Liver (tissue), 9 donors: ENCODE results near the gene RAB9B. TPM values are rescaled to one million over a fixed set of nuclear protein-coding genes. Genes with fewer than 3 reads are reported as not detected.

Source experiments
- DNase-seq: peaks from one replicate; pipeline ENCODE4 v3.0.0-alpha.2; 2017; ENCODE audit warnings: low spot score
- H3K27ac ChIP-seq, 2 donors: one replicate each; pipeline ENCODE4 v1.7.0; 2013; ENCODE audit warnings: inconsistent platforms in 2 of 2, low read length in 2 of 2, control low read depth in 1 of 2, low read depth in 1 of 2, mild to moderate bottlenecking in 1 of 2
- H3K27me3 ChIP-seq, 4 donors: one replicate each; pipeline versions ENCODE4 v1.6.1 to v1.7.0; 2013; ENCODE audit warnings: low read length in 3 of 4, inconsistent platforms in 1 of 4, mild to moderate bottlenecking in 1 of 4, moderate library complexity in 1 of 4; ENCODE audit not compliant: control insufficient read depth in 4 of 4, insufficient read depth in 4 of 4
- H3K36me3 ChIP-seq, 4 donors: one replicate each; pipeline versions ENCODE4 v1.6.1 to v1.7.0; 2013; ENCODE audit warnings: low read length in 3 of 4, mild to moderate bottlenecking in 3 of 4, low read depth in 1 of 4, moderate library complexity in 1 of 4; ENCODE audit not compliant: control insufficient read depth in 4 of 4, insufficient read depth in 3 of 4
- H3K4me1 ChIP-seq, 4 donors: one replicate each; pipeline versions ENCODE4 v1.6.1 to v1.7.0; 2013; ENCODE audit warnings: low read length in 3 of 4, mild to moderate bottlenecking in 3 of 4, moderate library complexity in 1 of 4; ENCODE audit not compliant: control insufficient read depth in 4 of 4, insufficient read depth in 4 of 4
- H3K4me3 ChIP-seq, 3 donors: one replicate each; pipeline versions ENCODE4 v1.6.1 to v1.7.0; 2013; ENCODE audit warnings: low read length in 3 of 3, control low read depth in 1 of 3, low read depth in 1 of 3, mild to moderate bottlenecking in 1 of 3
- H3K9ac ChIP-seq, 2 donors: one replicate each; pipeline ENCODE4 v1.7.0; 2013; ENCODE audit warnings: low read length in 2 of 2, mild to moderate bottlenecking in 2 of 2, moderate library complexity in 2 of 2, control low read depth in 1 of 2, low read depth in 1 of 2
- H3K9me3 ChIP-seq, 4 donors: one replicate each; pipeline versions ENCODE4 v1.6.1 to v1.7.0; 2013; ENCODE audit warnings: low read length in 3 of 4; ENCODE audit not compliant: control insufficient read depth in 4 of 4
- FOXA1 ChIP-seq: IDR thresholded peaks from 2 replicates; pipeline ENCODE4 v1.6.1; 2016; ENCODE audit warnings: antibody characterized with exemption
- FOXA2 ChIP-seq: IDR thresholded peaks from 2 replicates; pipeline ENCODE4 v1.6.1; 2016; ENCODE audit warnings: antibody characterized with exemption
- GABPA ChIP-seq, 2 donors: IDR thresholded peaks in 1 of 2; conservative IDR thresholded peaks in 1 of 2; 2 replicates each; pipeline ENCODE4 v1.6.1; 2016; ENCODE audit warnings: antibody characterized with exemption in 2 of 2, mild to moderate bottlenecking in 1 of 2, moderate library complexity in 1 of 2
- HNF4A ChIP-seq, 2 donors: conservative IDR thresholded peaks; 2 replicates each; pipeline ENCODE4 v1.6.1; 2016; ENCODE audit warnings: antibody characterized with exemption in 2 of 2, mild to moderate bottlenecking in 2 of 2
- HNF4G ChIP-seq: IDR thresholded peaks from 2 replicates; pipeline ENCODE4 v1.6.1; 2016; ENCODE audit warnings: antibody characterized with exemption
- JUND ChIP-seq, 2 donors: IDR thresholded peaks; 2 replicates each; pipeline ENCODE4 v1.6.1; 2016; ENCODE audit warnings: antibody characterized with exemption in 2 of 2
- RAD21 ChIP-seq, 2 donors: IDR thresholded peaks; 2 replicates each; pipeline ENCODE4 v1.6.1; 2016; ENCODE audit warnings: antibody characterized with exemption in 2 of 2, mild to moderate bottlenecking in 2 of 2
- RXRA ChIP-seq, 2 donors: IDR thresholded peaks; 2 replicates each; pipeline ENCODE4 v1.6.1; 2017 to 2018; ENCODE audit warnings: antibody characterized with exemption in 2 of 2, mild to moderate bottlenecking in 1 of 2
- SP1 ChIP-seq: IDR thresholded peaks from 2 replicates; pipeline ENCODE4 v1.6.1; 2018; ENCODE audit warnings: antibody characterized with exemption, mild to moderate bottlenecking
- TAF1 ChIP-seq: conservative IDR thresholded peaks from 2 replicates; pipeline ENCODE4 v1.6.1; 2016; ENCODE audit warnings: antibody characterized with exemption, mild to moderate bottlenecking
- YY1 ChIP-seq: IDR thresholded peaks from 2 replicates; pipeline ENCODE4 v1.6.1; 2016; ENCODE audit warnings: antibody characterized with exemption, mild to moderate bottlenecking
- WGBS: extraction: QIAGEN DNeasy Blood & Tissue Kit; methylation state at CpG from one replicate; pipeline ENCODE4 v1.1.7; 2013; 5-methylcytosine and 5-hydroxymethylcytosine counted together
- polyA plus RNA-seq, 2 donors: library from polyadenylated mRNA; stranded (reverse) in 1 of 2; unstranded in 1 of 2; fragments of 200-250 nt in 1 of 2; fragments of >200 nt in 1 of 2; fragmentation: Nextera tagmentation in 1 of 2; extraction: Ambion mirVana in 1 of 2; gene quantifications; one replicate each; pipeline versions ENCODE4 v1.2.1 to v1.2.3, GENCODE V29; 2013 to 2015
- total RNA-seq, 2 donors: library from RNA; depleted of rRNA; stranded (reverse); fragments of >200 nt; gene quantifications; one replicate each; pipeline ENCODE4 v1.2.3, GENCODE V29; 2014
- TF ChIP-seq, protein P1 (sequence below): fragments of 150-350 bp; IDR thresholded peaks from 2 replicates; pipeline ENCODE4 v1.5.1; 2017; ENCODE audit warnings: improper control_type of control experiment, low read depth, low read length; ENCODE audit not compliant: missing input control
- TF ChIP-seq, protein P2 (sequence below): IDR thresholded peaks from 2 replicates; pipeline ENCODE4 v1.6.1; 2016; ENCODE audit warnings: antibody characterized with exemption
- donor health status: healthy.
- donor health status: healthy.
- donor health status: healthy.
- donor health status: healthy.
- donor health status: healthy.

Gene RAB9B
- total and polyA plus RNA-seq, 4 donors: 0.07 to 0.51 (median 0.23) TPM

DNA sequence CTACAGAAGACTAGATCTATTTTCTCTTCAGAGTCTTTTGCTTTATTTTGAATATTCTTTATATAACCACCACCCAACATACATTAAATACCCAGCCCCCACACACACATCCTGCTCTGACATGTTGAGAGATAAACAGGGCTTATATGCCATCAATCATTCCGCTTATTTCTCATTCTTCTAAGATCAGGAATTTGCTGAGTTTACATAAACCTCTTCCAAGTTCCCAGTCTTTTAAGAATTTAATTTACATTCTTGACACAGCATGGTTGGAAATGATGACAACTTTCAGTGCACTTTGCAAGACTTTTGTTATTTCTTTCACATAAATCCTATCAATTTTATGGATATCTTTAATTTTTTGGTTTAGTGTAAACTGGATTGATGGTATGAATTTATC, 17.5 kb upstream of the RAB9B start (continued):
- TF ChIP-seq, protein P1, sequence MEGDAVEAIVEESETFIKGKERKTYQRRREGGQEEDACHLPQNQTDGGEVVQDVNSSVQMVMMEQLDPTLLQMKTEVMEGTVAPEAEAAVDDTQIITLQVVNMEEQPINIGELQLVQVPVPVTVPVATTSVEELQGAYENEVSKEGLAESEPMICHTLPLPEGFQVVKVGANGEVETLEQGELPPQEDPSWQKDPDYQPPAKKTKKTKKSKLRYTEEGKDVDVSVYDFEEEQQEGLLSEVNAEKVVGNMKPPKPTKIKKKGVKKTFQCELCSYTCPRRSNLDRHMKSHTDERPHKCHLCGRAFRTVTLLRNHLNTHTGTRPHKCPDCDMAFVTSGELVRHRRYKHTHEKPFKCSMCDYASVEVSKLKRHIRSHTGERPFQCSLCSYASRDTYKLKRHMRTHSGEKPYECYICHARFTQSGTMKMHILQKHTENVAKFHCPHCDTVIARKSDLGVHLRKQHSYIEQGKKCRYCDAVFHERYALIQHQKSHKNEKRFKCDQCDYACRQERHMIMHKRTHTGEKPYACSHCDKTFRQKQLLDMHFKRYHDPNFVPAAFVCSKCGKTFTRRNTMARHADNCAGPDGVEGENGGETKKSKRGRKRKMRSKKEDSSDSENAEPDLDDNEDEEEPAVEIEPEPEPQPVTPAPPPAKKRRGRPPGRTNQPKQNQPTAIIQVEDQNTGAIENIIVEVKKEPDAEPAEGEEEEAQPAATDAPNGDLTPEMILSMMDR: no peak
- TF ChIP-seq HNF4A (conservative IDR thresholded peaks at IDR 0.05) (no peak), JUND (IDR thresholded peaks at IDR 0.05) (no peak), HNF4G (no peak), SP1 (no peak), YY1 (no peak), FOXA1 (no peak), GABPA (IDR thresholded peaks at IDR 0.05 in 1 of 2, conservative IDR thresholded peaks at IDR 0.05 in 1 of 2) (no peak), FOXA2 (no peak)

DNA sequence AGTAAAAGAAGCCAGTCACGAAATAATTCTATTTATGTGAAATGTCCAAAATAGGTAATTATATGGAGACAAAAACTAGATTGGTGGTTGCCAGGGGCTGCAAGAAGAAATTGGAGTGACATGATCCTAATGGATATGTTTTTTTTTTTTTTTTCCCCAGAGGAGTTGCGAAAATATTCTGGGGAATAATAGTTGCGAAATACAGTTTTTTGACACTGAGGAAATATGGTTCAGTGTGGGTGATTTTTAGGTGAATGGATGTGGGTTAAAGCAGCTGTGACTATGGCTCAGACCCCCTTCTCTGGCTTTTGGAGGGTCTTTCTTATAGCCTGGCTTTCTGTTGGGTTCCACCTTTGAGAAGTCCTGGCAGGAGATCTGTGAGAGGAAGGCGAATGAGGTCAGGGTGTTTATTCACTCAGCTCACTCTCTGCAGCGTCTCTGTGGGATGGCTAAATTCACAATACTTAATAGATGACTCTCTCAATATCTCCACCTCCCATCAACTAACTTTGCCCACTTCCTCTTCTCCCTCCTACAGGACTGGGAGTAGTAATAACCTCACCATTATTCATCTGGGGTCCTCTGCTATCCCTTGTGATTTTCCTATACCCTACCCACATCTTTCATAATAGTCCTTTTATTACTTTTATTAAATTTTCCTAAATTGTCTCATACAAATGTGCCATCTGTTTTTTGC, 15.3 kb upstream of the RAB9B start:
- Histone ChIP-seq H3K9me3 (peaks cover 0 to 5% (median 0%) of the 10 kb centered on the region in 4 donors), H3K36me3 (no peaks in the 10 kb centered on the region), H3K9ac (no peak overlapping the region), H3K27ac (no peak overlapping the region), H3K4me3 (no peak overlapping the region), H3K27me3 (no peaks in the 10 kb centered on the region), H3K4me1 (no peaks in the 10 kb centered on the region)
- WGBS: 55% methylated on average over 5 of the region's 5 CpGs
- TF ChIP-seq, protein P2, sequence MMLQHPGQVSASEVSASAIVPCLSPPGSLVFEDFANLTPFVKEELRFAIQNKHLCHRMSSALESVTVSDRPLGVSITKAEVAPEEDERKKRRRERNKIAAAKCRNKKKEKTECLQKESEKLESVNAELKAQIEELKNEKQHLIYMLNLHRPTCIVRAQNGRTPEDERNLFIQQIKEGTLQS: no peak
- TF ChIP-seq, protein P1: no peak
- TF ChIP-seq JUND (IDR thresholded peaks at IDR 0.05) (no peak), FOXA1 (no peak), RXRA (IDR thresholded peaks at IDR 0.05) (no peak), RAD21 (IDR thresholded peaks at IDR 0.05) (no peak), GABPA (IDR thresholded peaks at IDR 0.05 in 1 of 2, conservative IDR thresholded peaks at IDR 0.05 in 1 of 2) (no peak), HNF4G (no peak)
- DNase-seq: no peak

DNA sequence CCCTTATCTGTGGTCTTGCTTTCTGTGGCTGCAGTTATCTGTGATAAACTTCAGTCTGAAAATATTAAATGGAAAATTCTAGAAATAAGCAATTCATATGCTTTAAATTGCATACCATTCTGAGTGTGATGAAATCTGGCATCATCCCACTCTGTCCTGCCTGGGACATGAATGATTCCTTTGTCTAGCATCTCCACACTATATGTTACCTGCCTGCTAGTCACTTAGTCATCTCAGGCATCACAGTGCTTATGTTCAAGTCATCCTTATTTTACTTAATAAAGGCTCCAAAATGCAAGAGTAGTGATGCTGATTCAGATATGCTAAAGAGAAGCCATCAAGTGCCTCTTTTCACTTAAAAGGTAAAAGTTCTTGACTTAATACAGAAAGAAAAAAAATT, 14.3 kb upstream of the RAB9B start:
- Histone ChIP-seq H3K4me1 (no peaks in the 10 kb centered on the region), H3K9ac (no peak overlapping the region), H3K9me3 (peaks cover 0 to 5% (median 0%) of the 10 kb centered on the region in 4 donors), H3K4me3 (no peak overlapping the region), H3K27ac (no peak overlapping the region), H3K27me3 (no peaks in the 10 kb centered on the region), H3K36me3 (no peaks in the 10 kb centered on the region)
- no peak for TF ChIP-seq HNF4G
- TF ChIP-seq TAF1: no peak
- DNase-seq: no peak
